Small intestine (tissue), 7 donors: ENCODE data around the gene DEPDC1B. TPM values are rescaled to one million over a fixed set of nuclear protein-coding genes. Genes with fewer than 3 reads are reported as not detected.
"Not testable (repeated sequence)": the region's sequence is repeated elsewhere in the genome, so short reads cannot be mapped to it uniquely, and the experiment has no call there.

Source experiments
- DNase-seq, 2 donors: peaks; one replicate each; pipeline versions ENCODE4 v3.0.0 to v3.0.0-alpha.2; 2013
- FAIRE-seq: peaks from 2 replicates; lab custom pipeline; 2012; peaks lifted over from hg19 to GRCh38; lab: Jason Lieb, UNC
- H3K27ac ChIP-seq, 3 donors: one replicate each; pipeline ENCODE4 v1.5.1; 2013; ENCODE audit warnings: low read length in 2 of 3, mild to moderate bottlenecking in 2 of 3, control low read depth in 1 of 3, inconsistent platforms in 1 of 3, low read depth in 1 of 3, moderate library complexity in 1 of 3
- H3K27me3 ChIP-seq, 3 donors: one replicate each; pipeline ENCODE4 v1.6.1; 2013; ENCODE audit warnings: low read length in 3 of 3, inconsistent platforms in 1 of 3; ENCODE audit not compliant: control insufficient read depth in 3 of 3, insufficient read depth in 3 of 3
- H3K36me3 ChIP-seq, 3 donors: one replicate each; pipeline ENCODE4 v1.6.1; 2013; ENCODE audit warnings: low read length in 3 of 3, inconsistent platforms in 1 of 3, low read depth in 1 of 3, mild to moderate bottlenecking in 1 of 3, moderate library complexity in 1 of 3; ENCODE audit not compliant: control insufficient read depth in 3 of 3, insufficient read depth in 2 of 3
- H3K4me1 ChIP-seq, 3 donors: one replicate each; pipeline ENCODE4 v1.6.1; 2013; ENCODE audit warnings: low read length in 2 of 3, inconsistent platforms in 1 of 3, low read depth in 1 of 3, mild to moderate bottlenecking in 1 of 3, moderate library complexity in 1 of 3; ENCODE audit not compliant: control insufficient read depth in 3 of 3, insufficient read depth in 2 of 3
- H3K4me3 ChIP-seq, 3 donors: one replicate each; pipeline ENCODE4 v1.5.1; 2013; ENCODE audit warnings: low read length in 3 of 3, control low read depth in 1 of 3, inconsistent platforms in 1 of 3, low read depth in 1 of 3, mild to moderate bottlenecking in 1 of 3, moderate library complexity in 1 of 3
- H3K9me3 ChIP-seq, 2 donors: one replicate each; pipeline ENCODE4 v1.6.1; 2013; ENCODE audit warnings: low read depth in 1 of 2, low read length in 1 of 2; ENCODE audit not compliant: control insufficient read depth in 2 of 2, insufficient read depth in 1 of 2
- WGBS, 3 donors: extraction: QIAGEN DNeasy Blood & Tissue Kit; methylation state at CpG; one replicate each; pipeline ENCODE4 v1.1.7; 2013; 5-methylcytosine and 5-hydroxymethylcytosine counted together
- polyA plus RNA-seq, 4 donors: library from polyadenylated mRNA; stranded (reverse) in 3 of 4; unstranded in 1 of 4; fragments of 200-250 nt in 3 of 4; fragments of 120-200 nt in 1 of 4; gene quantifications; one replicate each; pipeline versions ENCODE4 v1.2.1 to v1.2.3, GENCODE V29; 2013
- donor health status: healthy with polysubstance abuse.
- donor health status: control.
- donor health status: control.
- donor health status: Bipolar disorder and iron deficiency.
- donor health status: healthy.

DEPDC1B gene
- polyA plus RNA-seq, 4 donors, result 2.4 to 25.4 (median 14.3) TPM

- DNase-seq (peak; percentile 61 to 76), FAIRE-seq (no peak)
- Histone ChIP-seq H3K4me3 (no peak overlapping the region), H3K36me3 (peaks cover 0 to 2% (median 0%) of the 10 kb centered on the region in 3 donors), H3K27ac (peak overlapping the region in 1 of 3 donors; percentile 19), H3K27me3 (no peaks in the 10 kb centered on the region), H3K4me1 (peaks cover 0 to 3% (median 0%) of the 10 kb centered on the region in 3 donors), H3K9me3 (no peaks in the 10 kb centered on the region)
- WGBS, 3 donors, result 58 to 63% (median 58%) methylated on average over 3 of the region's 3 CpGs
These were observed 11.8 kb downstream of the DEPDC1B start for GRCh38 chr5:60687927-60688720.

DNA sequence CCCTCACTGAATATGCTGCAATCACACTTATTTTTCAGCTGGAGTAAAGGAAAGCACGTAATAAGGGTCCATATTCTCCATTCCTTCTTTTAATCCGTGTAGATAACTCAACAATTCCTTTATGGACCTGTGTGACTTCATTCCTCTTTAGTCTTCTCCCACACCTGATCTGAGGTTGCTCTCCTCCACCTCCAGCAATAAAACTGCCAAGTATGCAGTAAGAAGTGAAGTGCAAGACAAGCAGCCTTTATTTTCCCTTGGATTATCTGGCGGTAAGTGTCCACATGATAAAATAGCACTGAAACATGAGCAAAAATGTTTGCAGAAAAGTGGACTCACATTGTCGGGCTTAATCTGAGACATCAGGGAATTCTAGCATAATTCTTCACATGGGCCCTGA, 13.8 kb downstream of the DEPDC1B start:
- Histone ChIP-seq H3K36me3 (peaks cover 0 to 2% (median 0%) of the 10 kb centered on the region in 3 donors), H3K4me3 (no peak overlapping the region), H3K9me3 (peaks cover 0 to 3% of the 10 kb centered on the region in 2 donors), H3K27ac (peak overlapping the region in 1 of 3 donors; percentile 48), H3K4me1 (peaks cover 0 to 3% (median 0%) of the 10 kb centered on the region in 3 donors), H3K27me3 (no peaks in the 10 kb centered on the region)
- WGBS, 3 donors, result 77 to 84% (median 83%) methylated on average over 4 of the region's 4 CpGs
- peak in 1 of 2 donors; percentile 51 for DNase-seq
- no peak for FAIRE-seq

DNA sequence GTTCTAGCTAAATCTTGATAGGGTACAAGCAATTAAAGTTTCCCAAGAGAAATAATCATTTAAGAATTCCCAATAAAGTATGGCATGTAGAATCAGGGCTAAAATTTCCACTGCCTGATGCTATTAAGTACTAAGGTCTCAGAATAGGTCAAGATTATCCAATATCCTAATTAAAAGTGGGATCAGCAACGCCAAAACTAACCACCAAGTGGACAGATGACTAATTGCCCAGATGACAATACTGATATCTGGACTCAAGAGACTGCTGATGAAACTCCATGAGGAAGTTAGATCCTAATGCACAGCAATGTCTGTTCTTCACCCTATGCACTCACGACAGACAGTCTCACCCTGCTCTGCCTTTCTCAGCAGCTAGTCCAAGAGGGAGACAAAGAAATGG, 14.3 kb downstream of the DEPDC1B start:
- no peak overlapping the region for H3K4me3 ChIP-seq
- H3K4me1 ChIP-seq, result peaks cover 0 to 3% (median 0%) of the 10 kb centered on the region in 3 donors
- peaks cover 0 to 5% of the 10 kb centered on the region in 2 donors for H3K9me3 ChIP-seq
- peaks cover 0 to 2% (median 0%) of the 10 kb centered on the region in 3 donors for H3K36me3 ChIP-seq
- H3K27ac ChIP-seq, result peak overlapping the region in 1 of 3 donors; percentile 48
- no peaks in the 10 kb centered on the region for H3K27me3 ChIP-seq
- DNase-seq, result no peak
- no peak for FAIRE-seq
- 68 to 79% (median 74%) methylated on average over 2 of the region's 2 CpGs for WGBS, 3 donors

GRCh38 chr5:60685028-60685427, 14.9 kb downstream of the DEPDC1B start:
- peaks cover 0 to 2% (median 0%) of the 10 kb centered on the region in 3 donors for H3K36me3 ChIP-seq
- WGBS, 3 donors, result 93 to 96% (median 95%) methylated on average over 6 of the region's 6 CpGs
- no peak overlapping the region for H3K27ac ChIP-seq
- H3K9me3 ChIP-seq, result peaks cover 0 to 5% of the 10 kb centered on the region in 2 donors
- no peaks in the 10 kb centered on the region for H3K27me3 ChIP-seq
- H3K4me3 ChIP-seq, result no peak overlapping the region
- peaks cover 0 to 3% (median 0%) of the 10 kb centered on the region in 3 donors for H3K4me1 ChIP-seq
- no peak for FAIRE-seq
- DNase-seq, result no peak

GRCh38 chr5:60682007-60682406, 18.0 kb downstream of the DEPDC1B start:
- 96 to 99% (median 98%) methylated on average over 5 of the region's 5 CpGs for WGBS, 3 donors
- not testable (repeated sequence) for H3K27me3 ChIP-seq, FAIRE-seq

GRCh38 chr5:60679816-60680215, 20.1 kb downstream of the DEPDC1B start:
- 90 to 95% (median 94%) methylated on average over 2 of the region's 2 CpGs for WGBS, 3 donors
- no peak for DNase-seq
- no peaks in the 10 kb centered on the region for H3K27me3 ChIP-seq
- H3K4me3 ChIP-seq, result no peak overlapping the region
- H3K4me1 ChIP-seq, result peaks cover 0 to 21% (median 2%) of the 10 kb centered on the region in 3 donors
- no peaks in the 10 kb centered on the region for H3K36me3 ChIP-seq
- H3K9me3 ChIP-seq, result peaks cover 0 to 5% of the 10 kb centered on the region in 2 donors
- no peak for FAIRE-seq
- no peak overlapping the region for H3K27ac ChIP-seq

More at GRCh38 chr5:60682007-60682406, 18.0 kb downstream of the DEPDC1B start:
- H3K9me3 ChIP-seq, H3K36me3 ChIP-seq, H3K4me1 ChIP-seq, H3K4me3 ChIP-seq, DNase-seq, H3K27ac ChIP-seq: not testable (repeated sequence)

GRCh38 chr5:60677850-60678664, 21.9 kb downstream of the DEPDC1B start:
- 40 to 66% (median 51%) methylated on average over 6 of the region's 6 CpGs for WGBS, 3 donors
- no peaks in the 10 kb centered on the region for H3K27me3 ChIP-seq
- no peak overlapping the region for H3K4me3 ChIP-seq
- H3K4me1 ChIP-seq, result peaks cover 0 to 38% (median 2%) of the 10 kb centered on the region in 3 donors
- H3K36me3 ChIP-seq, result no peaks in the 10 kb centered on the region
- DNase-seq, result peak in 1 of 2 donors; percentile 63
- peaks cover 0 to 5% of the 10 kb centered on the region in 2 donors for H3K9me3 ChIP-seq
- peak overlapping the region in 1 of 3 donors; percentile 58 for H3K27ac ChIP-seq
- no peak for FAIRE-seq

DNA sequence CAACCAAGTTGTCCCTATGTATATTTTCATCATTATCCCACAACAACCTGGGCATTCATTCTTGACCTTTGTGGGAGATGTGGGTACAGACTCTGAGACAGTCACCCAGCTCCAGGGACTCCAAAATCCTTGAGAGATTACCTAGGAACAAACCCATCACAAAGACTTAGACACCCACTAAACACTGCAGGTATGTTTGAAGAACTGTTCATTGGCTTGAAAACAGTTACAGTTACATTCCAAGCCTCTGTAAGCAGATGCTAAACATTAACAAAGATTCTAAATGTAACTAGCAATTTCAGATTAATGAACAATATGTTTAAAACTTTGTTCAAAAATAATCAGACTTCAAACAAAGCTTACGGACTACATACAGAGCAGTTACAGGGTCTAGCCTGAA, 24.7 kb downstream of the DEPDC1B start:
- DNase-seq (no peak), FAIRE-seq (no peak)
- Histone ChIP-seq H3K36me3 (no peaks in the 10 kb centered on the region), H3K9me3 (no peaks in the 10 kb centered on the region), H3K27ac (peak overlapping the region; percentile 51 to 73 (median 64)), H3K4me3 (no peak overlapping the region), H3K27me3 (no peaks in the 10 kb centered on the region), H3K4me1 (peaks cover 0 to 53% (median 2%) of the 10 kb centered on the region in 3 donors)
- 41 to 77% (median 68%) methylated on average over 1 of the region's 1 CpG for WGBS, 3 donors
